Neuronal stem cell (in vitro differentiated cells): ENCODE results near the gene DOCK3.
A peak's percentile ranks its signal among the peaks of the same experiment; 100 is the strongest.
"Not testable (repeated sequence)": the region's sequence is repeated elsewhere in the genome, so short reads cannot be mapped to it uniquely, and the experiment has no call there.

ENCODE experiments used
- DNase-seq: peaks from one replicate; pipeline ENCODE4 v3.0.0-alpha.2; 2013; ENCODE audit warnings: low spot score
- H2AFZ ChIP-seq: one replicate; pipeline ENCODE4 v1.6.1; 2013; ENCODE audit warnings: mild to moderate bottlenecking, low read length, inconsistent platforms
- H2AK5ac ChIP-seq: 2 replicates; pipeline ENCODE4 v1.6.1; 2013; ENCODE audit warnings: low read depth, mild to moderate bottlenecking, inconsistent platforms, low read length, moderate library complexity, mixed read lengths
- H2BK120ac ChIP-seq: 2 replicates; pipeline ENCODE4 v1.6.1; 2013; ENCODE audit warnings: low read depth, mild to moderate bottlenecking, inconsistent platforms, low read length, moderate library complexity, mixed read lengths
- H2BK12ac ChIP-seq: one replicate; pipeline ENCODE4 v1.6.1; 2013; ENCODE audit warnings: low read length, inconsistent platforms
- H2BK15ac ChIP-seq: 2 replicates; pipeline ENCODE4 v1.6.1; 2013; ENCODE audit warnings: mild to moderate bottlenecking, low read length, inconsistent platforms, mixed read lengths
- H2BK5ac ChIP-seq: one replicate; pipeline ENCODE4 v1.6.1; 2013; ENCODE audit warnings: inconsistent platforms, mild to moderate bottlenecking, low read length, moderate library complexity
- H3K14ac ChIP-seq: one replicate; pipeline ENCODE4 v1.6.1; 2013; ENCODE audit warnings: low read length, inconsistent platforms
- H3K18ac ChIP-seq: 2 replicates; pipeline ENCODE4 v1.6.1; 2013; ENCODE audit warnings: low read length, inconsistent platforms
- H3K23ac ChIP-seq: 2 replicates; pipeline ENCODE4 v1.6.1; 2013; ENCODE audit warnings: low read depth, mild to moderate bottlenecking, mixed read lengths, low read length, inconsistent platforms; ENCODE audit not compliant: poor library complexity
- H3K27ac ChIP-seq: replicated peaks from 3 replicates; pipeline ENCODE4 v1.5.1; 2013; ENCODE audit warnings: low read length, inconsistent platforms
- H3K27me3 ChIP-seq, 3 experiments: 2 replicates each; pipeline ENCODE4 v1.6.1; 2013; ENCODE audit warnings: low read length in 3 of 3, mild to moderate bottlenecking in 2 of 3, inconsistent platforms in 1 of 3, low read depth in 1 of 3, mixed read lengths in 1 of 3, moderate library complexity in 1 of 3; ENCODE audit not compliant: control insufficient read depth in 3 of 3, insufficient read depth in 3 of 3
- H3K36me3 ChIP-seq, 2 donors: replicated peaks in 1 of 2; 2 replicates each; pipeline ENCODE4 v1.6.1; 2013; ENCODE audit warnings: low read length in 2 of 2; ENCODE audit not compliant: control insufficient read depth in 2 of 2, insufficient read depth in 2 of 2
- H3K4ac ChIP-seq: 2 replicates; pipeline ENCODE4 v1.6.1; 2013; ENCODE audit warnings: inconsistent platforms, mild to moderate bottlenecking, low read length, moderate library complexity
- H3K4me1 ChIP-seq, 2 donors: 1 replicate in 1 of 2; 2 replicates in 1 of 2; pipeline ENCODE4 v1.6.1; 2013; ENCODE audit warnings: low read length in 2 of 2, low read depth in 1 of 2; ENCODE audit not compliant: control insufficient read depth in 2 of 2, insufficient read depth in 1 of 2
- H3K4me2 ChIP-seq: one replicate; pipeline ENCODE4 v1.6.1; 2013; ENCODE audit warnings: mild to moderate bottlenecking, low read length, inconsistent platforms; ENCODE audit not compliant: insufficient read depth, poor library complexity, severe bottlenecking
- H3K4me3 ChIP-seq, 2 donors: 2 replicates each; pipeline ENCODE4 v1.5.1; 2013; ENCODE audit warnings: low read length in 2 of 2, mild to moderate bottlenecking in 2 of 2, inconsistent platforms in 1 of 2, moderate library complexity in 1 of 2
- H3K79me1 ChIP-seq: one replicate; pipeline ENCODE4 v1.6.1; 2013; ENCODE audit warnings: low read depth, mild to moderate bottlenecking, inconsistent platforms, low read length, moderate library complexity
- H3K9ac ChIP-seq: one replicate; pipeline ENCODE4 v1.6.1; 2013; ENCODE audit warnings: mild to moderate bottlenecking, low read depth, low read length, inconsistent platforms; ENCODE audit not compliant: poor library complexity
- H3K9me3 ChIP-seq, 2 donors: replicated peaks in 1 of 2; 2 replicates each; pipeline versions ENCODE3 to v1.6.1; 2013; ENCODE audit warnings: low read length in 2 of 2, mild to moderate bottlenecking in 2 of 2, inconsistent platforms in 1 of 2, low read depth in 1 of 2, mixed read lengths in 1 of 2, moderate library complexity in 1 of 2; ENCODE audit not compliant: control insufficient read depth in 2 of 2, insufficient read depth in 1 of 2
- H4K8ac ChIP-seq: one replicate; pipeline ENCODE4 v1.6.1; 2013; ENCODE audit warnings: low read depth, mild to moderate bottlenecking, inconsistent platforms, low read length, moderate library complexity
- H4K91ac ChIP-seq: one replicate; pipeline ENCODE4 v1.6.1; 2013; ENCODE audit warnings: low read length, low read depth, mild to moderate bottlenecking, inconsistent platforms; ENCODE audit not compliant: poor library complexity
- WGBS, 2 donors: extraction: QIAGEN DNeasy Blood & Tissue Kit; methylation state at CpG; one replicate each; pipeline ENCODE4 v1.1.7; 2013; ENCODE audit warnings: missing lambda C conversion rate in 2 of 2, mixed read lengths in 1 of 2; ENCODE audit not compliant: insufficient read length in 2 of 2, insufficient replicate concordance in 1 of 2; ENCODE audit errors: extremely low coverage in 2 of 2; 5-methylcytosine and 5-hydroxymethylcytosine counted together

The DOCK3 gene

DNA sequence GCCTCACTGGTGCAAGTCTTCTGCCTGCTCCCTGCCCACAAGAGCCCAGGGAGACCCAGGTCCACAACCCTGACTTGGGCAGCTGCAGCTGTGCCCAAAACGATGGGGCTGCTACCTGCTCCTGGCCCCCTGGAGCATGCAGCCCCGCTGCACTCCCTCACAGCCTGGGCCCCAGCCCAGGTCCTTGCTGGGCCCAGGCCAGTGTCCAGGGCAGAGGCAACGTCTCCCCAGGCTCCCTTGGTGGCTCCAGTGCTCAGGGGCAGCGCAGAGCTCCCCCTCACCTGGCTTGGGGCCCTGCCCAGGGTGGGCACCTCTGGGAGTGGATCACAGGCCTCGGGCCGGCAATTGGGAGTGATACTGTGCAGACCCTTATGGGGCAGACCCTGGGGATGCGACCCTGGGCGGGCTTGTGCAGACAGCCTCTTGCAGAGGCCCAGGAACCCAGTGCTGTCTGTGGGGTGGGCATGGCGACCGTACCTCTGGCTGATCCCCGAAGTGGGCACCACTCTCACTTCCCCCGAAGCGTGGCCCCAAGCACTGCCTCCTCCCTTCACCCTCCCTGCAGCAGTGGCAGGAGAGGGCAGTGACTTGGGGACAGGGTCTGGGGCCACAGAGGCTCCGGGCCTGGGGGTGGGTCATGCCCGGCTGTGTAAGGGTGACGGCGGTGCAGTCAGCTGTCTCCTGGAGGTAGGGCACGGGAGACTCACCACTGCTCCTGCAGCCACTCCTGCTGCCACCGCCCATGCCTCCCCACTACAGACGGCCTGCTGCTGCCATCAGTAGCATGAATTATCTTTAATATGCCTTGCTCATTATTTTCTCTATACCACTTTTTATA, 255.9 kb downstream of the DOCK3 start:
- H3K4me2 ChIP-seq = no peak overlapping the region
- peak overlapping the region; percentile 58 for H3K23ac ChIP-seq
- no peak overlapping the region for H3K4me3 ChIP-seq
- no peak overlapping the region for H2BK5ac ChIP-seq
- H3K9ac ChIP-seq = no peak overlapping the region
- H3K9me3 ChIP-seq = peaks cover 0 to 2% of the 10 kb centered on the region in 2 donors
- no peak for DNase-seq
- no peak overlapping the region for H2AK5ac ChIP-seq
- no CpG with 5 or more reads among the region's 20 CpGs for WGBS, 2 donors
- no peak overlapping the region for H4K91ac ChIP-seq
- peaks cover 0 to 4% of the 10 kb centered on the region in 2 donors for H3K4me1 ChIP-seq
- H3K27ac ChIP-seq = no peak overlapping the region
- H3K4ac ChIP-seq = no peak overlapping the region
- no peak overlapping the region for H2BK120ac ChIP-seq
- H2BK12ac ChIP-seq = no peak overlapping the region
- peak overlapping the region; percentile 27 for H3K18ac ChIP-seq
- no peaks in the 10 kb centered on the region for H3K79me1 ChIP-seq
- no peak overlapping the region for H3K14ac ChIP-seq
- H2AFZ ChIP-seq = no peak overlapping the region
- peaks cover 0 to 2% of the 10 kb centered on the region in 2 donors for H3K36me3 ChIP-seq
- H4K8ac ChIP-seq = peak overlapping the region; percentile 24
- no peak overlapping the region for H2BK15ac ChIP-seq
- peaks cover 0 to 4% (median 0%) of the 10 kb centered on the region in 3 experiments for H3K27me3 ChIP-seq

DNA sequence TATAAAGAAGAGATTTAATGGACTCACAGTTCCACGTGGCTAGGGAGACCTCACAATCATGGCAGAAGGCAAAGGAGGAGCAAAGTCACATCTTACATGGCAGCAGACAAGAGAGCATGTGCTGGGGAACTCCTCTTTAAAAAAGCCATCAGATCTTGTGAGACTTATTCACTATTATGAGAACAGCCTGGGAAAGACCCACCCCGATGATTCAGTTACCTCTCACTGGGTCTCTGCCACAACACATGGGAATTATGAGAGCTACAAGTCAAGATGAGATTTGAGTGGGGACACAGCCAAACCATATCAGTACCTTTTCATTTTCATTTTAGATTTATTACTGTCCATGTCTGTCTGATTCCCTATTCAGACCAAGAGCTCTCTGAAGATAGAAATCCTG, 258.2 kb downstream of the DOCK3 start:
- H3K9me3 ChIP-seq, H3K36me3 ChIP-seq, H3K4me3 ChIP-seq, H2AK5ac ChIP-seq, H3K23ac ChIP-seq, H2AFZ ChIP-seq, H4K8ac ChIP-seq, DNase-seq, H3K27ac ChIP-seq, H3K4me1 ChIP-seq, H3K27me3 ChIP-seq, H3K4me2 ChIP-seq, H4K91ac ChIP-seq, H2BK12ac ChIP-seq, H3K14ac ChIP-seq, H3K4ac ChIP-seq, H2BK5ac ChIP-seq, H2BK15ac ChIP-seq, H3K18ac ChIP-seq, H3K79me1 ChIP-seq, H3K9ac ChIP-seq, H2BK120ac ChIP-seq: not testable (repeated sequence)
- WGBS, 2 donors = no CpG with 5 or more reads among the region's 2 CpGs

DNA sequence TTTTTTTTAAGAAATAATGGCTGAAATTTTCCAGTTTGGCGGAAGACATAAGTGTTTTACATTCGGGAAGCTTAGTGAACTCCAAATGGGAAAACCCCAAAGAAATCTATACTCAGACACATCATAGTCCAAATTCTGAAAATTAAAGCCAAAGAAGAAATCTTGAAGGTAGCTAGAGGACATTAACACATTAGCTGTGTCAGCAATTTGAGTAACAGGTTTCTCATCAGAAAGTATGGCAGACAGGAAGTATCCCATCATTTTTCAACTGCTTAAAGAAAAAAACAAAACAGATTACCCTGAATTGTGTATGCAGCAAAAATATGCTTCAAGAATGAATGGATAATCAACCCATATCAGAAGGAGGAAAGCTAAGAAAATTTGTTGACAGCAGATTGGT, 261.7 kb downstream of the DOCK3 start:
- H2BK5ac ChIP-seq = no peak overlapping the region
- H3K27ac ChIP-seq = no peak overlapping the region
- H3K4ac ChIP-seq = no peak overlapping the region
- H3K9me3 ChIP-seq = peaks cover 2 to 4% of the 10 kb centered on the region in 2 donors
- no peak overlapping the region for H3K18ac ChIP-seq
- H3K14ac ChIP-seq = no peak overlapping the region
- no peak overlapping the region for H4K8ac ChIP-seq
- no peak overlapping the region for H2BK120ac ChIP-seq
- H3K23ac ChIP-seq = no peak overlapping the region
- no peak overlapping the region for H3K9ac ChIP-seq
- no peak for DNase-seq
- H3K4me2 ChIP-seq = no peak overlapping the region
- H2BK15ac ChIP-seq = no peak overlapping the region
- no peak overlapping the region for H2AK5ac ChIP-seq
- no peaks in the 10 kb centered on the region for H3K4me1 ChIP-seq
- WGBS, 2 donors = no CpG with 5 or more reads among the region's 2 CpGs
- no peak overlapping the region for H3K4me3 ChIP-seq
- no peaks in the 10 kb centered on the region for H3K27me3 ChIP-seq
- H4K91ac ChIP-seq = no peak overlapping the region
- H3K79me1 ChIP-seq = no peaks in the 10 kb centered on the region
- H2BK12ac ChIP-seq = no peak overlapping the region
- H2AFZ ChIP-seq = no peak overlapping the region
- H3K36me3 ChIP-seq = peaks cover 0 to 2% of the 10 kb centered on the region in 2 donors

DNA sequence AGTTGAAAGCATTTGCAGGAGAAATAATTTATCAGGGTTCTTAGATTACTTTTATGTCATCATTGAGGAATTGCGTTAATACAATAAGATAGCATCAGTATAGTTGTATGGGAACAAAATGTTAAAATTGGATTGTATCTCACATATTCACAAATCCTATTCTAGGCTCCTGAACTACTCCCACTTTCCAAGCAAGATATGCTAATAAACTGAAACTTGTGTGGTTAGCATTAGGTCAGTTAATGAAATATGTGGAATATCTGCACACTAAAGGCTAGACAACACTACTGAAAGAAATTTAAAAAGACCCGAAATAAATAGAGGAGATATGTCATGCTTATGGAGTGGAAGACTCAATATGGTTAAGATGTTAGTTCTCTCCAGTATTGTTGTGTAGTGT, 272.7 kb downstream of the DOCK3 start:
- H4K8ac ChIP-seq = no peak overlapping the region
- H2AFZ ChIP-seq = no peak overlapping the region
- no peak overlapping the region for H3K14ac ChIP-seq
- H2AK5ac ChIP-seq = no peak overlapping the region
- WGBS, 2 donors = no CpG with 5 or more reads among the region's 2 CpGs
- H2BK120ac ChIP-seq = no peak overlapping the region
- H3K9me3 ChIP-seq = no peaks in the 10 kb centered on the region
- no peak overlapping the region for H2BK15ac ChIP-seq
- H2BK12ac ChIP-seq = no peak overlapping the region
- H3K27ac ChIP-seq = no peak overlapping the region
- H3K4me3 ChIP-seq = no peak overlapping the region
- no peak overlapping the region for H3K18ac ChIP-seq
- no peak for DNase-seq
- H3K27me3 ChIP-seq = no peaks in the 10 kb centered on the region
- H3K36me3 ChIP-seq = no peaks in the 10 kb centered on the region
- H3K23ac ChIP-seq = no peak overlapping the region
- no peaks in the 10 kb centered on the region for H3K79me1 ChIP-seq
- H3K4me2 ChIP-seq = no peak overlapping the region
- no peaks in the 10 kb centered on the region for H3K4me1 ChIP-seq
- no peak overlapping the region for H2BK5ac ChIP-seq
- H3K4ac ChIP-seq = no peak overlapping the region
- H3K9ac ChIP-seq = no peak overlapping the region
- H4K91ac ChIP-seq = no peak overlapping the region
